GM18505 (cell line): ENCODE measurements around the gene SPOCD1.

Experiments
- ATAC-seq: cut with Tn5 transposase; IDR thresholded peaks from one replicate; pipeline ENCODE4 v1.9.1; 2021; ENCODE audit not compliant: unreplicated experiment
- POLR2A ChIP-seq: IDR thresholded peaks from 4 replicates; pipeline ENCODE4 v1.6.1; 2011; ENCODE audit warnings: borderline replicate concordance; ENCODE audit not compliant: insufficient read depth, insufficient read length; ENCODE audit errors: extremely low read depth

The SPOCD1 gene

GRCh38 chr1:31815752-31816500 is at the start of gene SPOCD1:
Gene SPOCD1, minus strand, starts transcription at chr1:31816022. Its CDS starts 689 bp downstream, at chr1:31815333.
- ATAC-seq: no peak
- TF ChIP-seq POLR2A: no peak

GRCh38 chr1:31862071-31862470 is 46.2 kb upstream of the SPOCD1 start:
- no peak for TF ChIP-seq POLR2A
- no peak for ATAC-seq

- no peak for TF ChIP-seq POLR2A
- no peak for ATAC-seq
Observed at GRCh38 chr1:31861346-31861745, 45.5 kb upstream of the SPOCD1 start.

GRCh38 chr1:31860581-31860980 is 44.8 kb upstream of the SPOCD1 start:
- TF ChIP-seq POLR2A: no peak
- no peak for ATAC-seq

GRCh38 chr1:31859719-31860118 is 43.9 kb upstream of the SPOCD1 start:
- ATAC-seq: no peak
- TF ChIP-seq POLR2A: no peak

- no peak for ATAC-seq
- TF ChIP-seq POLR2A: no peak
Observed at GRCh38 chr1:31859044-31859443, 43.2 kb upstream of the SPOCD1 start.

GRCh38 chr1:31857863-31858262 is 42.0 kb upstream of the SPOCD1 start:
- ATAC-seq: no peak
- no peak for TF ChIP-seq POLR2A

- no peak for TF ChIP-seq POLR2A
- no peak for ATAC-seq
Observed at GRCh38 chr1:31856140-31856539, 40.3 kb upstream of the SPOCD1 start.

- TF ChIP-seq POLR2A: no peak
- ATAC-seq: no peak
Observed at GRCh38 chr1:31855038-31855845, 39.4 kb upstream of the SPOCD1 start.

GRCh38 chr1:31849653-31850052 is 33.8 kb upstream of the SPOCD1 start:
- no peak for ATAC-seq
- no peak for TF ChIP-seq POLR2A

GRCh38 chr1:31848381-31848897 is 32.6 kb upstream of the SPOCD1 start:
- ATAC-seq: no peak
- TF ChIP-seq POLR2A: no peak

GRCh38 chr1:31846484-31846883 is 30.7 kb upstream of the SPOCD1 start:
- TF ChIP-seq POLR2A: no peak
- ATAC-seq: no peak

GRCh38 chr1:31843506-31843905 is 27.7 kb upstream of the SPOCD1 start:
- ATAC-seq: no peak
- no peak for TF ChIP-seq POLR2A
